Measurements from ENCODE around the gene ZNF385B.
"Not testable (repeated sequence)": the region's sequence is repeated elsewhere in the genome, so short reads cannot be mapped to it uniquely, and the experiment has no call there.

The ZNF385B gene

GRCh38 chr2:179796213-179797007 is 65.0 kb downstream of the ZNF385B start:
- no peak for DNase-seq

GRCh38 chr2:179793902-179794301 is 67.5 kb downstream of the ZNF385B start:
- no peak for DNase-seq

GRCh38 chr2:179793238-179793637 is 68.2 kb downstream of the ZNF385B start:
- DNase-seq: no peak

GRCh38 chr2:179790235-179791217 is 70.9 kb downstream of the ZNF385B start:
- no peak for DNase-seq

GRCh38 chr2:179788104-179788503 is 73.3 kb downstream of the ZNF385B start:
- DNase-seq: no peak

- no peak for DNase-seq
Observed at GRCh38 chr2:179787601-179788000, 73.8 kb downstream of the ZNF385B start.

- DNase-seq: no peak
Observed at GRCh38 chr2:179785902-179786301, 75.5 kb downstream of the ZNF385B start.

GRCh38 chr2:179782346-179782745 is 79.1 kb downstream of the ZNF385B start:
- DNase-seq: not testable (repeated sequence)

- no peak for DNase-seq
Observed at GRCh38 chr2:179773986-179774385, 87.4 kb downstream of the ZNF385B start.

GRCh38 chr2:179772346-179772745 is 89.1 kb downstream of the ZNF385B start:
- no peak for DNase-seq

- DNase-seq: no peak
Observed at GRCh38 chr2:179771791-179772190, 89.6 kb downstream of the ZNF385B start.

GRCh38 chr2:179770029-179770428 is 91.4 kb downstream of the ZNF385B start:
- DNase-seq: no peak

- DNase-seq: no peak
Observed at GRCh38 chr2:179769323-179769722, 92.1 kb downstream of the ZNF385B start.

GRCh38 chr2:179768765-179769164 is 92.6 kb downstream of the ZNF385B start:
- no peak for DNase-seq

GRCh38 chr2:179765666-179766065 is 95.7 kb downstream of the ZNF385B start:
- DNase-seq: no peak

- no peak for DNase-seq
Observed at GRCh38 chr2:179764710-179765109, 96.7 kb downstream of the ZNF385B start.

GRCh38 chr2:179758636-179759035 is 102.8 kb downstream of the ZNF385B start:
- no peak for DNase-seq

- peak; percentile 33 for DNase-seq
Observed at GRCh38 chr2:179751163-179751809, 110.1 kb downstream of the ZNF385B start.

GRCh38 chr2:179749210-179749609 is 112.2 kb downstream of the ZNF385B start:
- DNase-seq: no peak

- no peak for DNase-seq
Observed at GRCh38 chr2:179746981-179747380, 114.4 kb downstream of the ZNF385B start.

- no peak for DNase-seq
Observed at GRCh38 chr2:179745635-179746256, 115.7 kb downstream of the ZNF385B start.

- DNase-seq: no peak
Observed at GRCh38 chr2:179744401-179744800, 117.0 kb downstream of the ZNF385B start.

- DNase-seq: no peak
Observed at GRCh38 chr2:179741317-179741716, 120.1 kb downstream of the ZNF385B start.

All from suppressor macrophage treated with lipopolysaccharide for 4 hours (primary cell).